H1 (cell line): ENCODE measurements around the gene MOB2. TPM values are rescaled to one million over a fixed set of nuclear protein-coding genes. Genes with fewer than 3 reads are reported as not detected.

Experiments used
- POLR2A ChIP-seq, 2 experiments: IDR thresholded peaks; 1 replicate in 1 of 2; 2 replicates in 1 of 2; pipeline ENCODE4 v1.6.1; 2011; ENCODE audit warnings: low read depth in 2 of 2, low read length in 2 of 2, mild to moderate bottlenecking in 2 of 2; ENCODE audit errors: control extremely low read depth in 1 of 2
- RAD21 ChIP-seq, 2 experiments: IDR thresholded peaks in 1 of 2; conservative IDR thresholded peaks in 1 of 2; 2 replicates each; pipeline ENCODE4 v1.6.1; 2011; ENCODE audit warnings: low read depth in 2 of 2, low read length in 2 of 2, improper control_type of control experiment in 1 of 2, inconsistent platforms in 1 of 2, mild to moderate bottlenecking in 1 of 2, moderate library complexity in 1 of 2
- SP4 ChIP-seq: IDR thresholded peaks from 2 replicates; pipeline ENCODE4 v1.6.1; 2012; ENCODE audit warnings: low read length, inconsistent platforms
- polyA plus RNA-seq, 7 experiments: library from polyadenylated mRNA; depleted of rRNA in 3 of 7; stranded (reverse) in 5 of 7; unstranded in 2 of 7; fragments of >200 nt in 5 of 7; fragments of 200-250 nt in 2 of 7; gene quantifications; 1 replicate in 5 of 7; 2 replicates in 1 of 7; 4 replicates in 1 of 7; pipeline versions ENCODE4 v1.2.1 to v1.2.3, GENCODE V29; 2011 to 2013; ENCODE audit warnings: missing spikeins in 2 of 7, mixed read lengths in 2 of 7
- total RNA-seq: library from RNA; stranded (reverse); fragmentation: NEBNext Ultra II Directional; extraction: Animal tissue kit (Norgen Biotek cat#: 25700); gene quantifications from 2 replicates; pipeline ENCODE4 v1.2.1, GENCODE V29; 2021
- TF ChIP-seq, protein P1 (sequence below), 3 experiments: IDR thresholded peaks; 1 replicate in 2 of 3; 2 replicates in 1 of 3; pipeline versions ENCODE4 v1.5.1 to v1.6.1; 2011; ENCODE audit warnings: low read length in 3 of 3, mild to moderate bottlenecking in 3 of 3, inconsistent platforms in 2 of 3, low read depth in 1 of 3, moderate library complexity in 1 of 3; ENCODE audit not compliant: insufficient read depth in 1 of 3; ENCODE audit errors: control extremely low read depth in 1 of 3
- TF ChIP-seq, protein P2 (sequence below): fragments of 300-600 bp; sonication (generic); IDR thresholded peaks from 2 replicates; pipeline ENCODE4 v1.7.1; 2012; ENCODE audit warnings: low read length, moderate library complexity, mild to moderate bottlenecking, inconsistent platforms; ENCODE audit not compliant: insufficient replicate concordance

Gene MOB2
- total and polyA plus RNA-seq, 2 of the 8 experiments (the other 6 are each of a cell fraction or from before 2014, with no cell fraction given): 18.6 to 28.2 TPM

DNA sequence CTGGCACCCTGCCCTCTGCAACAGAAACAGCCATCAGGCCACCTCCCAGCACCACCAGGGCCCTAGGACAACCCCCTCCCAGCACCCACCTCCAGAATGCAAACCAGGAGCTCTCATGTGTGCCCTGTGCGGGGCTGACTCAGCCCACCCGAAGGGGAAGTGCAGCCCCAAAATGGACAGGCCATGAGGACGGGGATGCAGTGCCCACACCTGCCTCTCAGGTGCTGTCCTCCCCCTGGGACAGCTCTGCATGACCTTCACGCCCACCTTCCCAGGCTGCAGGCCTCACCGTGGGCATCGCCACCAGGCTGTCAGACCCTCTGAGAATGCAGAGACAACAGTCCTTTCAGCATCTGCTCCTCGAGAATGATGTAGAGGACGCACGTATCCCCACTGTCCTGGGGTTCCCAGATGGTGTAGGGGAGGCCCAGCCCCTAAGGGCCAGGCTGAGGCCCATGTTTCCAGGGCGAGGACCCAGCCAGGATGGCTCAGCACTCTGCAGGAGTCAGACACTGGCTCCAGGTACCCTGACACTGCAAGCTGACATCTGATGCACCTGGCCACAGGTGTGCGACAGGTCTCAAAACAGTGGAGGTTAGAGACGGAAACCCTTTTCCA, 13.5 kb downstream of the MOB2 start (continued):
- TF ChIP-seq, protein P1, sequence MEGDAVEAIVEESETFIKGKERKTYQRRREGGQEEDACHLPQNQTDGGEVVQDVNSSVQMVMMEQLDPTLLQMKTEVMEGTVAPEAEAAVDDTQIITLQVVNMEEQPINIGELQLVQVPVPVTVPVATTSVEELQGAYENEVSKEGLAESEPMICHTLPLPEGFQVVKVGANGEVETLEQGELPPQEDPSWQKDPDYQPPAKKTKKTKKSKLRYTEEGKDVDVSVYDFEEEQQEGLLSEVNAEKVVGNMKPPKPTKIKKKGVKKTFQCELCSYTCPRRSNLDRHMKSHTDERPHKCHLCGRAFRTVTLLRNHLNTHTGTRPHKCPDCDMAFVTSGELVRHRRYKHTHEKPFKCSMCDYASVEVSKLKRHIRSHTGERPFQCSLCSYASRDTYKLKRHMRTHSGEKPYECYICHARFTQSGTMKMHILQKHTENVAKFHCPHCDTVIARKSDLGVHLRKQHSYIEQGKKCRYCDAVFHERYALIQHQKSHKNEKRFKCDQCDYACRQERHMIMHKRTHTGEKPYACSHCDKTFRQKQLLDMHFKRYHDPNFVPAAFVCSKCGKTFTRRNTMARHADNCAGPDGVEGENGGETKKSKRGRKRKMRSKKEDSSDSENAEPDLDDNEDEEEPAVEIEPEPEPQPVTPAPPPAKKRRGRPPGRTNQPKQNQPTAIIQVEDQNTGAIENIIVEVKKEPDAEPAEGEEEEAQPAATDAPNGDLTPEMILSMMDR (IDR thresholded peaks at IDR 0.05; ENCODE audit: control extremely low read depth in 1 of 3, insufficient read depth in 1 of 3, low read depth in 1 of 3, low read length in 3 of 3): no peak
- TF ChIP-seq RAD21 (IDR thresholded peaks at IDR 0.05 in 1 of 2, conservative IDR thresholded peaks at IDR 0.05 in 1 of 2; ENCODE audit: low read depth in 2 of 2, low read length in 2 of 2) (no peak), POLR2A (IDR thresholded peaks at IDR 0.05; ENCODE audit: control extremely low read depth in 1 of 2, low read depth in 2 of 2, low read length in 2 of 2) (no peak), SP4 (no peak)
- TF ChIP-seq, protein P2, sequence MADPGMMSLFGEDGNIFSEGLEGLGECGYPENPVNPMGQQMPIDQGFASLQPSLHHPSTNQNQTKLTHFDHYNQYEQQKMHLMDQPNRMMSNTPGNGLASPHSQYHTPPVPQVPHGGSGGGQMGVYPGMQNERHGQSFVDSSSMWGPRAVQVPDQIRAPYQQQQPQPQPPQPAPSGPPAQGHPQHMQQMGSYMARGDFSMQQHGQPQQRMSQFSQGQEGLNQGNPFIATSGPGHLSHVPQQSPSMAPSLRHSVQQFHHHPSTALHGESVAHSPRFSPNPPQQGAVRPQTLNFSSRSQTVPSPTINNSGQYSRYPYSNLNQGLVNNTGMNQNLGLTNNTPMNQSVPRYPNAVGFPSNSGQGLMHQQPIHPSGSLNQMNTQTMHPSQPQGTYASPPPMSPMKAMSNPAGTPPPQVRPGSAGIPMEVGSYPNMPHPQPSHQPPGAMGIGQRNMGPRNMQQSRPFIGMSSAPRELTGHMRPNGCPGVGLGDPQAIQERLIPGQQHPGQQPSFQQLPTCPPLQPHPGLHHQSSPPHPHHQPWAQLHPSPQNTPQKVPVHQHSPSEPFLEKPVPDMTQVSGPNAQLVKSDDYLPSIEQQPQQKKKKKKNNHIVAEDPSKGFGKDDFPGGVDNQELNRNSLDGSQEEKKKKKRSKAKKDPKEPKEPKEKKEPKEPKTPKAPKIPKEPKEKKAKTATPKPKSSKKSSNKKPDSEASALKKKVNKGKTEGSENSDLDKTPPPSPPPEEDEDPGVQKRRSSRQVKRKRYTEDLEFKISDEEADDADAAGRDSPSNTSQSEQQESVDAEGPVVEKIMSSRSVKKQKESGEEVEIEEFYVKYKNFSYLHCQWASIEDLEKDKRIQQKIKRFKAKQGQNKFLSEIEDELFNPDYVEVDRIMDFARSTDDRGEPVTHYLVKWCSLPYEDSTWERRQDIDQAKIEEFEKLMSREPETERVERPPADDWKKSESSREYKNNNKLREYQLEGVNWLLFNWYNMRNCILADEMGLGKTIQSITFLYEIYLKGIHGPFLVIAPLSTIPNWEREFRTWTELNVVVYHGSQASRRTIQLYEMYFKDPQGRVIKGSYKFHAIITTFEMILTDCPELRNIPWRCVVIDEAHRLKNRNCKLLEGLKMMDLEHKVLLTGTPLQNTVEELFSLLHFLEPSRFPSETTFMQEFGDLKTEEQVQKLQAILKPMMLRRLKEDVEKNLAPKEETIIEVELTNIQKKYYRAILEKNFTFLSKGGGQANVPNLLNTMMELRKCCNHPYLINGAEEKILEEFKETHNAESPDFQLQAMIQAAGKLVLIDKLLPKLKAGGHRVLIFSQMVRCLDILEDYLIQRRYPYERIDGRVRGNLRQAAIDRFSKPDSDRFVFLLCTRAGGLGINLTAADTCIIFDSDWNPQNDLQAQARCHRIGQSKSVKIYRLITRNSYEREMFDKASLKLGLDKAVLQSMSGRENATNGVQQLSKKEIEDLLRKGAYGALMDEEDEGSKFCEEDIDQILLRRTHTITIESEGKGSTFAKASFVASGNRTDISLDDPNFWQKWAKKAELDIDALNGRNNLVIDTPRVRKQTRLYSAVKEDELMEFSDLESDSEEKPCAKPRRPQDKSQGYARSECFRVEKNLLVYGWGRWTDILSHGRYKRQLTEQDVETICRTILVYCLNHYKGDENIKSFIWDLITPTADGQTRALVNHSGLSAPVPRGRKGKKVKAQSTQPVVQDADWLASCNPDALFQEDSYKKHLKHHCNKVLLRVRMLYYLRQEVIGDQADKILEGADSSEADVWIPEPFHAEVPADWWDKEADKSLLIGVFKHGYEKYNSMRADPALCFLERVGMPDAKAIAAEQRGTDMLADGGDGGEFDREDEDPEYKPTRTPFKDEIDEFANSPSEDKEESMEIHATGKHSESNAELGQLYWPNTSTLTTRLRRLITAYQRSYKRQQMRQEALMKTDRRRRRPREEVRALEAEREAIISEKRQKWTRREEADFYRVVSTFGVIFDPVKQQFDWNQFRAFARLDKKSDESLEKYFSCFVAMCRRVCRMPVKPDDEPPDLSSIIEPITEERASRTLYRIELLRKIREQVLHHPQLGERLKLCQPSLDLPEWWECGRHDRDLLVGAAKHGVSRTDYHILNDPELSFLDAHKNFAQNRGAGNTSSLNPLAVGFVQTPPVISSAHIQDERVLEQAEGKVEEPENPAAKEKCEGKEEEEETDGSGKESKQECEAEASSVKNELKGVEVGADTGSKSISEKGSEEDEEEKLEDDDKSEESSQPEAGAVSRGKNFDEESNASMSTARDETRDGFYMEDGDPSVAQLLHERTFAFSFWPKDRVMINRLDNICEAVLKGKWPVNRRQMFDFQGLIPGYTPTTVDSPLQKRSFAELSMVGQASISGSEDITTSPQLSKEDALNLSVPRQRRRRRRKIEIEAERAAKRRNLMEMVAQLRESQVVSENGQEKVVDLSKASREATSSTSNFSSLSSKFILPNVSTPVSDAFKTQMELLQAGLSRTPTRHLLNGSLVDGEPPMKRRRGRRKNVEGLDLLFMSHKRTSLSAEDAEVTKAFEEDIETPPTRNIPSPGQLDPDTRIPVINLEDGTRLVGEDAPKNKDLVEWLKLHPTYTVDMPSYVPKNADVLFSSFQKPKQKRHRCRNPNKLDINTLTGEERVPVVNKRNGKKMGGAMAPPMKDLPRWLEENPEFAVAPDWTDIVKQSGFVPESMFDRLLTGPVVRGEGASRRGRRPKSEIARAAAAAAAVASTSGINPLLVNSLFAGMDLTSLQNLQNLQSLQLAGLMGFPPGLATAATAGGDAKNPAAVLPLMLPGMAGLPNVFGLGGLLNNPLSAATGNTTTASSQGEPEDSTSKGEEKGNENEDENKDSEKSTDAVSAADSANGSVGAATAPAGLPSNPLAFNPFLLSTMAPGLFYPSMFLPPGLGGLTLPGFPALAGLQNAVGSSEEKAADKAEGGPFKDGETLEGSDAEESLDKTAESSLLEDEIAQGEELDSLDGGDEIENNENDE: no peak
